ENCODE data around the gene SEMA3A.

Gene SEMA3A

DNA sequence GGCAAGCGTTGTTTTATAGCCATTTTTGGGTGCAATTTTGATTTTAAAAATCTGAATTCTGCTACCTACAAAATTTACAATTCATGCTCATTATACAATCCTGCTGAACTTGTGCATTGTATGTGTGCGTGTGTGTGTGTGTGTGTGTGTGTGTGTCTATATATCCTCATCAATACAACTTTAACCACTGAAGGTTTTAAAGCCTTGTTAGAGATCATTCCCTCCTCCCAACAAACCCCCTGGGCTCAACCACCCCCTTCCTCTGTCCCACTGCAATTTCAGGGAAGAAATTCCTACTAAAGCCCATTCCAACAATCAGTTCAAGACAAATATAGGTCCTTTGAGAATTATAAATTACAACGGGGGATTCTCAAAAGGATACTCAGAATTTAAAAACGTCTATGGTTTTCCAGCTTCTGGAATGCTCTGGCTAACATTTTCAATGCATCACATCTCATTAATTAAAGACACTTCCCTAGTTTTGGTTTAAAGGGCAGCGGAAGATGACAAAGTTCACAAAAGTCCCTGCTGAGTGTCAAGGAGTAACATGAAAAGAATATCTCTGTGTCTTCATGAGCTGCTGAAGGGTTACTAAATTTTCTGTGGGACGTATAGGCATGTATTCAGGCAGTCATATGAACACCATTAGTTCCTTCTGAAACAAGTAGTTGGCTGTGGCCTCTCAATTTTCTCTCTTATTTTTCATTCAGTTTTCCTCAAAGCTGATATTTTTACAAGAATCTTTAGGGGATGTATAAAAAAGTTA lies 889 bp upstream of the SEMA3A start:
- DNase-seq: no peak

DNA sequence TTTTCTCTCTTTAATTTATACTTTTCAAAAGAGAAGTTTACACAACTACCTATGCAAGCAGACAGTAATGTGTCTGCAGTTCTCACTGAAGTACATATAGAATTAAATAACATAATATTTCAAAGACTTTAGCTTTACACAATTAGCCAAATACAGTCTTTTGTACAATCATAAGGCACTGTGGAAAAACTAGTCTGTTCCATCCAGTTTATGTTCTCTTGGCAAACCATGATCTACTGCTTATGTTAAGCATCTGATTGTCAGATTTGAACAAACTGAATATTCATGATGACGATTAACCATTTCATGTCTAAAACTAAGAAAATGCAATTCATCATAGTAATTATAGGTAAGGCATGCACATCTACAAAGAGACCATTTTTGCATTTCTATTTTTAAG lies 842 bp downstream of the SEMA3A start:
- no peak for DNase-seq

DNA sequence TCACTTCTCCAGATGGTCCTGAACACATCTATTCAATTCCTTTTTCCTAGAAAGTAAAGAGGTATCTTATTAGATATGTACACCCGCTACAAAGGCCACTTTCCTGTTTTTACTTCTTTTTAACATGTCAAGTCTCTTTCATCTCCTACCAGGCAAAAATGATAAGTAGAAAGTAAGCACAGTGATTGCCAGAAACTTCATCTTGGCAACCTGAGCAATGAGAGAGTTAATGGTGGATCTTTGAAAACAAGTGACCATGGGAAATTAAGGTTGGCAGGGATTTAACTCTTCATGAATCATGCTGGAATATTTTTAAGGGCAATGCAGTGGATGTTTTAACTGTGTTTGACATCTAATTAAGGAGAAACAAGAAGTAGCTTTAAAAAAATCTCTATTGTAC lies 2.7 kb downstream of the SEMA3A start:
- no peak for DNase-seq

DNA sequence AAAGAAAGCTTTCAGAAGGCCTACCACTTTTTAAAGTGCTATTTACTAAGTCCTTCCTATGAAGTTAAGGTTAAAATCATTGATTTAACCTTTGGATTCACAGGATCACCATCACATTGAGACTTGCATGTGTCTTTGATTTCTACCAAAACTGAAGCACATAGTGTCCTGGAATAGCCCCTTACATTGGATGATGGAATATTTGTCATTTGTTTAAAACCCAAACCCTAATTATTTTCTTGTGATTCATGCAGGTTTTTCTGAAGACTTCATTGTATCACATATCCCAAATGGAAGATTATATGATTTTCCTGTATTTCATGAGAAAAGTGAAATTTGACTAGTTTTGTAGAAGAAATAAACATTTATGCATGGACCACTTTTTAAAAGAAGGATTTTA lies 3.3 kb downstream of the SEMA3A start:
- no peak for DNase-seq

DNA sequence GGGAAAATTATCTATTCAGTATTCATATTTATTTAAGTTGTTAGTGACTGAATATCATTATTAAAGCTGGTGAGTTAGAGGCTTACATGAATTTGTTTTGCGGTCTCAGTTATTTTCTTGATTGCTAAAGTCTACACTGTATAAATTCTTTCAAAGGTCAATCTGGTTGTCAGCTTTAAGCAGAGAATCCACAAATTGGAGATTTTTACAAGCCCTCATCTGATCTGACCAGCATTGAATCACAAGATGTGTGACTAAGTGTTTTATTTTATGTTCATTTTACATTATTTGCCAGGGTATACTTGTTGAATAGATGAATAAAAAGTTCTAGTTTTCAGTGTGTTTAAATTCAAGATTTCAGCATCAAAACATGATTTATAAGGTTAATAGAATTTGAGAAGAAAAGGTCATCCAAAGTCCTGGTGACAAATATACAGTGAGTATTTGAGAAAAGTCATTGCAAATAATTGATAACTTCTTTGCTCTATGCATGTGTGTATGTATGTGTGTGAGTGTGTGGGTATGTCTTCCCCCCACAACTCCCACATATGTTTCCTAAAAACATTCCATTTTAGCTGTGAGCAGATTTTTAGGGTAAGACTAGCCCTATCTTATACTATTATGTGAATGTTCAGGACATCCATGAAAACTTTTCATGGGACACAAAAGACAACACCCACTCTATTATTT lies 4.4 kb downstream of the SEMA3A start:
- no peak for DNase-seq

DNA sequence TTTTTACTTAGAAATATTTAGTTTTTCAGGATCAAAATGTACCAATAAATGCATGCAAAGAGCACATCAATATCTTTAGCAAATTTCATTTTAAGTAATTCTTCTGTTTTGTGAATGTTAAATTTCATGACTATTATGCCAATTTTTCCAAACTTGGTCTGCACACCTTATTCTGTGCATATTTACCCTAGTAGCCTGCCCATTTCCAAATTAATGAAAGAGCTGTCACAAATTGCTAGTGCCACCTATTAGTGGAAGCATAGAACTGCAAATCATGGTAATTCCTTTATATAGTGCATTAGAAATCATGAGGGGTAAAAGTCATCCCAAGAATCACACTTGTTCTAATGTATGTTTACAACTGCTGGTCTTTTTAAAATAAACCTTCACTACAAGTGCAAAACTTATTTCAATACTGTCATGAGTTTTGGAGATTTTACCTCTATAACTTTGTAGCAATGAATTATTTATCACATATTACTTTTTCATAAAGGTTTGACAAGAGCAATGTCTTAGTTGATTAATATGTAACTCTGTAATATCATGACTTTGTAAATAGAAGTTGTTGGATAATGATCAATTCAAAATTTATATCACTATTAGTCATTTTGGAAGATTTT lies 5.7 kb downstream of the SEMA3A start:
- peak; percentile 23 for DNase-seq

DNA sequence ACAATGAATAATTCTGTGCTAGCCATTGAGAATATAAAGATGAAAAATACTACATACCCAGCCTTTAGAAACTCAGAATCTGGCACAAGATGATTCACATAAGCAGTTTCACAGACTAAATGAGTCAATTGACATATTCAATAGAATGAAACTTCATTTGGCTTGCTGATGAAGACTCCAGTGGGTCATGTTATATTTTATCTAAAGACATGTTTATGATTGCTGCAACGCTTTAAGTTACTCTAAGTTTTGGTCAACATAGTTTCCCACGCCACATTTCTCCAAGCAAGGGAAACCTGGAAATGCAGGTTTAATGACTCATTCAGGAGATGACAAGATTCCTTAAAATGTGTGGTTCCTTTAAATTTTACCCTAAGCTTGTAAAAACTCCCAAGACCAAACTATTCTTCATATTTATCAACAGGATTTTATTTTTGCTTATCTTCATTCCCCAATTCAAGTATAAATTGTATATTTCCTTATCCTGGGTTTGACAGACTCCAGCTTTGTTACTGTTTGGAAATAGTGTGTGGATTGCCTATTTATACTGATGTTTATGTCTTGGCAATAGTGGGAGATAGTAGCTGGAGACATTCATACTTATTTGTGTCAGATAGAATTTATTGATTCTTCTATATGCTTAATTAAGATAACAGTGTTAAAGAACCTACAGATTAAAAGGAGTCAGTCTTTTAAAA lies 6.6 kb downstream of the SEMA3A start:
- no peak for DNase-seq

DNA sequence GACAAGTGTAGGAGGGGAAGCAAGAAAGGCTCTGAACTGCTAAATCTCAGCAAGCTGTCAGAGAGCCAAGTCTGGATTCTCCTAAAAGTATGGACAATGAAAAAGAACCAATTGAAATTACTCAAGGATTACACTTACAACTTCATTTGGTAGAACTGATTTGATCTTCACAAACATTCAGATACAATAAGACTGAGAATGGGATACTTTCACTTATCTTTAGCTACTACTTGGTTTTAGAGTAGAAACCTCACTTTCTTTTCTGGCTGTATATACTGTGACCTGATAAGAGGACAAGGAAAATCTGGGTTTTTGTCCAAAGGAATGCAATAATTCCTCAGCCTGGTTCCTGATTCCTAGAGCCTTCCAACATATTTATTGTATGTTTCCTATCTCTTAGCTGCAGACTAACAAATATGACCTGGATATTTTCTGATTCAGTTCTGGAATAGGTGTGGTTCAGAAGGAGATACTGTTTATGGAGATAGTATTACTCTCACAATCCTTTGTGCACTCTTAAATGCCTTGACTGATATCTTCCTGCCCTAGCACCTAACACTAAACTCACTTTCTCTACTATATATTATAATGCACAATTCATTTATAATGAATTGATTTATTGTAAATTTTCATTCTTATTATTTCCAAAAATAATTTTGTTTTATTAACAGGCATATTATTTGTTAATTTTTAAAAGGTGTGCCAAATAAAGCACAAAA lies 7.3 kb downstream of the SEMA3A start:
- no peak for DNase-seq

DNA sequence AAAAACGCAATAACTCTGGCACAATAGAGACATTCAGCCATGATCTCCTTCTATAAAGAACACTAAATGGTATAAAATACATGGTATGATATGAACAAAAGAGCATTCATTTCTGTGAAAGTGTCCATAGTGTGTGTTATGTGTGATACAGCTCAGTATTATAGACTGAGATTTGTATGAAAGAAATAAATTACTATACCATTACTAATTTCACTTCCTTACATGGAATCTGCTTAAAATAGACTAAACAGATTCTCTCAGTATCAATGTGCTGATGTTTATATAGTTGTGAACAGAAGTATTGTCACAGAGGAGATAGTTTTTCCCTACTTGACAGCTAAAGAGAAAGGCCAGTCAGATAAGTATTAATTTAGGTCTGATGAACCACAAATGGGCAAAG lies 10.8 kb downstream of the SEMA3A start:
- no peak for DNase-seq

DNA sequence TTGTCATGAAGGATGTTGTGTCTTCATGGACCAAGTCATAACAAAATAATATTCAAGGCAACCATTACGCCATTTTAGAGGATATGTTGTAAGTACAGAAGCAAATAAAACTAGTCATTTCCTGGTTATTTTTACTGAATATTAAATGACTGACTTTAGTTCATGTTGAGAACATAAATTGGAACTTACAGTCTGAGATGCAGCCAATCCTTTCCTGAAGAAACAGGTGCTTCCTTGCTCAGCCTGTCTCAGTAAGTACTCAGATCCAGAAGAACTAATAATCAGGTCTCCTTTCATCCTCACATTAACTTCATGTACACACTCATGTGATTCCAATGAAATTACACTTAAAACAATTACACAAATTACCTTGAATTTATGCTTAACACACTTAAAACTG lies 12.3 kb downstream of the SEMA3A start:
- DNase-seq: no peak

DNA sequence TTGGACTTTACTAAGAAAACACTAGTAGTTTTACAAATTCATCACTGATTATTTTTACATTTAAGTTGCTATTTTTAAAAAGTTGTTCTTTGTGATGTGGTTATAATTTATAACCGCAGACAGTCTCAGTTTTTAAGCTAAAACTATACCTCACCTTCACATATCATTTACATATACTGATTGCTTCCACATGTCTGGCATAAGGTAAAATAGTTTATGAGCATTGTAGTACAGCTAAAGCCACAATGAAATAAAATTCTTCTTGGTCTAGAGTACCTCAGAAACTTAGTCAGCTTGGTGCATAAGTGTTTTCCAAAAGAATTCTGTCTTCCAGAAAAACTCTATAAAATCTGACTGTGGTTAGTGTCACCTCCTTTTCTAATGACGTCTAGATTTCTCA lies 13.0 kb downstream of the SEMA3A start:
- DNase-seq: no peak

DNA sequence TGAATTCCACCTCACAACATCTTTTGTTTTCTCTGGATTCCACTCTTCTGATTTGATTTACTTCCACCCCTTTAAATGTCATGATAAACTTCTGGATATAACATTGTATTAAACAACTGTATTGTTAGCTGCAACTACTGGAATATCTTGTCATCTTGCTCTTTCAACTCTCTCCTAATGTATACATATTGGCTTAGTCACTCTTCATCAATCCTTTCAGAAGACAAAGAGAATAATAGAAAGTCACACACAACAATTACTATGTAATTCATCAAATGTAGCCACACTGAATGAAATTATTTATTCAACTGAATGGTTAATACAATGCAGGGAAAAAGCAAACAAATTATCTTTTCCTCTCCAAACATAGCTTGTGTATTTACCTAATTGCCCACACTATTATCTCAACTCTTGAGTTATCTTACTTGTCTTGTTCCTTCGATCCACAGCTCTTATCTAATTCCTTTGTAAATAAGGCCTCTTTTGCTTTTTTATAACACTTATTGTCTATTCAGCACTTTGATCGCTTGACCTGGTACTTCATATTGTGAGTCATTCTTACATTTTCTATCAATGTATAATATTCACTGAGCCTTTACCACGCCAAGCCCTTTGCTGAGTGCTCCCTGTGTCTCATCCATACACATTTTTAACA lies 16.7 kb downstream of the SEMA3A start:
- no peak for DNase-seq

DNA sequence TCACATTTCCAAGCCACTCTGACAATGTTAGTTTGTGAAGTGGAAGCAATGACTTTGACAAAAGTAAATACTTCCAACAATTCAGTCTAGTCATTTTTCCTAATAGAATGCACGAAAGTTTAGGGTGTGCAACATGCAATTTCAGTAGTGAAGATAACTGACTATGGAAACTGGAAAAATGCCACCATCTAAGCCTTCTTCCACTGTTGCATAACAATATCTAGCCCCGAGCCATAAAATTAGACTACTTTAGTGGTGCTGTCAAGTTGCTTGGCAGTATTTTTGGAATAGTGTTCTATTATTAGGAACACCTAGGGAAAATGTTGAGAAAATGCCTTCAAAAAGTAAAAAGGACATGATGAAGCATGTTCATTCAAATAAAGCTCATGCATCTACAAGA lies 17.9 kb downstream of the SEMA3A start:
- no peak for DNase-seq

DNA sequence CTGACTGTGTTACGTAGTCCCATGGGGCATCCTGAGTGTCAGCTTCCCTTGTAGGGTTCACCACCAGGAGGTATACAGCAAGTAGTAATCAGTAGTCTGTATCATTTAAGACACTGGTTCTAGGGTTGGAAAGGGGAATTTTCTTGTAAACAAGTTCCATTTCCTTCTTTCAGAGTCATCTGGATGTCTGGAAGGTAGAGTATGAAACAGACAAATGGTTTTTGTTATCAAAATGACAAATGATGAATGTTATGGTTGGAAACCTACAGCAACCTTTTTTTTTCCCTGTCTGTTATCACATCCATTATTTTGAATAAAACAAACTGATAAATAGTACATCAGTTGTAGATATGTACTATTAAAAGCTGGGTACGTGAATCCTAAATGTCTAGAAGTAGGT lies 19.1 kb downstream of the SEMA3A start:
- DNase-seq: no peak

DNA sequence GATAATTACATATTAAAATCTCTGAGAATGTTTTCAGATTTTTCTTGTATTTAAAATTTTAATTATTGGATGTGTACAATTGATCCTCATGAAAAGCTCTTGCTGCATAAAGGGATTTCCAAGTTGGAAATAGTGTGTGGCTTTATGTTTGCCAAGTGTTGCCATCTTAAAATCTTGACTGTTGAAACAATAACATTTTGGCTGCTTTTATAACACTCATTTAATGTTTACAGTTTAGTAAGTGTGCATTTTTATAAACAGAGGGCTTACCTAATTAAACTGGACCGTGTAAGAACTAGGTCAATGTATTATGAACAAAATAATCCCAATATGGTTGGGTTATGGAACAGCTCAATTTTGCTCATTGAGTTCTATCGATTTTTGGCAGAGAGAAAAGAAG lies 23.9 kb downstream of the SEMA3A start:
- DNase-seq: no peak

DNA sequence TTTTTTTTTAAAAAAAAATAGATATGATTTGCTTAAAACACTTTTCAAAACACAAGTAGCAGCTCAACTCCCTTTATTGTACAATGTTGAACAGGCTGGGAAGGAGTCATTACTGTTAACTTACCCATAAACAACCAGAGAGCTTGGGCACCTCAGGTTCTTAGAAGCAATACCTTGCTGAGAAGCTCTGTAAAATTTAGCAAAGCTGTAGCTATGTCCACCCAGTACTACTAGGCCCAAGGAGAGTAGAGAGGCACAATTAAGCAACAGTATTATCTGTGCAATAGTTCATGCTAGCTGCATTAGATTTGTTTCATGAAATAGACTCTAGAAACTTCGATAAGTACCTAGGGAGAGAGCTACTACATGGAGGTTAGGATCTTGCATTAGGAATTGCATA lies 32.0 kb downstream of the SEMA3A start:
- DNase-seq: no peak

DNA sequence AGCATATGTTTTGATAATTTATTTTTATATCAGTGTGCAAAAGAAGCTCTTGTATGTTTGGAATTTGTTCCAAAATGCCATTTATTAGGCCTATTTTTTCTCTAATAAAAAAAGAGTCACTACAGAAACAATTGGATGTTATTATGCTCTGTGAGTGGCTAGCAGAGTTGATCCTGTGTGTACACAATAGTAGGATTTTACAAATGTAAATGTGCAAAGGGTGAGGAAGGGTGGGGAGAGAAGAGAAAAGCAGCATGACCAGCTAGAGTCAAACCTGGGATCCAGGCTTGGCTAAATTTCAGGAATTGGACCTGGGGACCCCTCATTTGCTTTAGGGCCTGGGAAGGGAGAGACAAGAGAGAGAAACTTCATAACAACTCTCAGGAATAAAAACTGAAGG lies 32.5 kb downstream of the SEMA3A start:
- no peak for DNase-seq

DNA sequence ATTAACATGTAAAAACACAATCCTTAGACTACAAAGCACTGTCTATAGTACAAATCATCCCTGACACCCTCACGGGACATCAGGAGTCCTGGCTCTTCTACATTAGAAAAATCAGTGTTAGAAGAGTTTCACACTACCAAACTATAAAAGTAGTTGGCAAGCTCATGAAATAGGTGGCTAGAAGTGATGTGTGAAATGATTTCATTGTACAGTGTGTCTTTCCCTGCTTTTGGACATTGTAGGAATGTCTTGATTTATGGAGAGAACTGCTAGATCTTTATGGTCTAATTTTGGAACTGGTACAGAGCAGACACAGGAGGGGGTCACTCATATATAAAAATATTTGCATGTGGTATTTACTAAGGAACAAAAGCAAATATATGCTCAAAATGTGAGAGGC lies 33.2 kb downstream of the SEMA3A start:
- no peak for DNase-seq

DNA sequence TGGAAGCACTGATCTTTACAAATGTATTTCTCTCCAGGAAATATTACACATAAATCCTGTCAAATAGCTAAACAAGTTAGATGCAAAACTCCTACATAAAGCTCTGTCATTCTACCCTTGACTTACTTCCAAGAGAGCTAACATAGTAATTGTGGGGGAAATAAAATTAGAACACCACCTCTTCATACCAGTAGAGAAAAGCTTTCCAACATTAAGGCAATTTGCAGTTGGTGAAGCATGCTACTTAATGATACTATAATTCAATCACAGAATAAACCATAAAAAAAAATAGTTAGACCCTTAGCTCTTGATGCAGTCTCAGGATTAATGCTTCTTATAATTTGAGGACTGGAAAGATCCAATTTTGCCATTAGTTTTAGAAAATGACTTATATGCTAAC lies 35.2 kb downstream of the SEMA3A start:
- DNase-seq: no peak

DNA sequence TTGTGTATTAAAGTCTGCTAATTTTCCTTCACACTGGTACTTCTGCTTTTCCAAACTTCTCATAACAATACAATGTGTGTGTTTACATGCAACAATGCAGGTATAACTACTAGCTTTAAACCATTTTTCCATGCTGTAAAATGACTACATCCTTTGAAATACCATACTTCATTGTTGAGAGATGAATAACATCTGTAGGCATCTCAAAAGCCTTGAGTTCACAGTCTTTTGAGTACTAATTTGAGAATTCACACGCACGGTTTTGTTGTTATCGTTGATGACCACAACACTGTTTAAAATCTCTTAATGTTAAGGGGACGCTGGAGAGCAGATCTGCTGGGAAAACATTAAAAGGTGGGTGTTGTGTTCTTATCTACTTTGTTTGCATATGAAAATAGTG lies 37.4 kb downstream of the SEMA3A start:
- DNase-seq: no peak

DNA sequence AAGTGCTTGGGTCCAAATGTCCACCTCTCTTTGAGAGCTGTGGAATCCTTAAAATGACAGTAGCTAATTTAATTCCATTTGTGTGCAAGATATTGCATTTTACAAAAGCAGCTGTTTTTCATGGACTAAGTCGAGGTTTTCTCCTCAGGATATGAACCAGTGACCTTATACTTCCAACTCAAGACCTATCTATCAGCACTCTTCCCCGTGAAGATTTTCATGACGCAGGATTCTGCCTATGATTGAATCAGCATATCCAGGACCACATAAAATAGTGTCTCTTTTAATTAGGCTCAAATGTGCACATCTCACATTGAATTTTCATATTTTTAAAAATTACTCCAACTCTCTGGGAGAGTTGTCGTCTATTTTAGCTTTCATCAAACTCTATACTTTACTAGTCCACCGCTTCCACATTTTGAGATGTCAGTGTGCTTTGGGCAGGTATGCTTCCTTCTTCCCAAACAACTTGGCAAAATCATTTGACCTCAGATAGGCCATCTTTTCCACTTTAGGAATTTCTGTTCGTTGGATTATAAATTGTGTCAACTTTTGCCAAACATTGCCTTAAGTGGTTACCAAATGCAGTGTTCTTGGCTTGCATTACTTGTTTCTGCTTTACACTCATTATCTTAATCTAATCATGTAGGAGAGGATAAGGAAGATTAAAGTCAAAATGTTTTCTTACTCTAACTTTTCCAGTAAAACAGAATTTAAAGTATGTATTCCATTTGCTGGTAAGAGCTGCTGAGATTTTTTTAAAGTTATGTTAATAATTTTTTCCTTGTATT lies 39.4 kb downstream of the SEMA3A start:
- no peak for DNase-seq

DNA sequence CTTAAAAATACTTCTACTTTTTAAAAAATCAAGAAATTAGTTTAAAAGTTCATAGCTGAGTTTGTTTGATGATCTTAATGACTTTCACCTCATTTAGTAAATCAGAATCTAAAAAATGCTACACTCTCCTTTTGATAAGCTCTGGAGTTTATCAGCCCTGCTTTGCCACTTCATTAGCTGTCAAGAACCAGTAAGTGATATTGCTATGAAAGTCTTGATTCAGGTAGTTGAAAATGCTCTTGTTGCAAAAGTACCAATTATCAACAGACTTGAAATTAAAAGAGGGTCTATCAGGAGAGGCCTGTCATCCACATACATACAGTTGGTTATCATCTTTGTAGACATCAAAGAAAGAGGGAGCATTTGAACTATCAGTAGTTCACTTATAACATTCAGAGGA lies 41.6 kb downstream of the SEMA3A start:
- no peak for DNase-seq
